ENCODE data around the gene TGFB1.
"Not testable (repeated sequence)": the region's sequence is repeated elsewhere in the genome, so short reads cannot be mapped to it uniquely, and the experiment has no call there.

Gene TGFB1

GRCh38 chr19:41300555-41300954 is 53.2 kb downstream of the TGFB1 start:
- DNase-seq (ENCODE audit: low read depth), result no peak

- DNase-seq (ENCODE audit: low read depth), result peak; percentile 64
These were observed 54.0 kb downstream of the TGFB1 start for GRCh38 chr19:41299755-41300089.

GRCh38 chr19:41299046-41299754 is 54.5 kb downstream of the TGFB1 start:
- DNase-seq (ENCODE audit: low read depth), result peak; percentile 45

GRCh38 chr19:41298348-41298964 is 55.3 kb downstream of the TGFB1 start:
- DNase-seq (ENCODE audit: low read depth), result peak; percentile 88

- no peak for DNase-seq (ENCODE audit: low read depth)
These were observed 55.9 kb downstream of the TGFB1 start for GRCh38 chr19:41297628-41298347.

- no peak for DNase-seq (ENCODE audit: low read depth)
These were observed 57.3 kb downstream of the TGFB1 start for GRCh38 chr19:41296433-41296871.

- DNase-seq (ENCODE audit: low read depth), result peak; percentile 6
These were observed 58.2 kb downstream of the TGFB1 start for GRCh38 chr19:41295499-41295898.

GRCh38 chr19:41294393-41294792 is 59.3 kb downstream of the TGFB1 start:
- no peak for DNase-seq (ENCODE audit: low read depth)

GRCh38 chr19:41289814-41290213 is 63.9 kb downstream of the TGFB1 start:
- not testable (repeated sequence) for DNase-seq (ENCODE audit: low read depth)

GRCh38 chr19:41288673-41289530 is 64.8 kb downstream of the TGFB1 start:
- DNase-seq (ENCODE audit: low read depth), result no peak

All from fibroblast of gingiva (primary cell).